Ishikawa (cell line): ENCODE results near the gene MPL.

Source experiments
- CEBPB ChIP-seq: IDR thresholded peaks from 2 replicates; pipeline ENCODE4 v1.6.1; 2012
- EP300 ChIP-seq: IDR thresholded peaks from 2 replicates; pipeline ENCODE4 v1.6.1; 2012; ENCODE audit warnings: borderline replicate concordance
- FOXM1 ChIP-seq: IDR thresholded peaks from 2 replicates; pipeline ENCODE4 v1.6.1; 2012; ENCODE audit warnings: low read depth, borderline replicate concordance
- MAX ChIP-seq: IDR thresholded peaks from 2 replicates; pipeline ENCODE4 v1.6.1; 2012
- NFIC ChIP-seq: IDR thresholded peaks from 2 replicates; pipeline ENCODE4 v1.6.1; 2012
- RAD21 ChIP-seq: IDR thresholded peaks from 2 replicates; pipeline ENCODE4 v1.6.1; 2012; ENCODE audit warnings: low read depth
- REST ChIP-seq: IDR thresholded peaks from 2 replicates; pipeline ENCODE4 v1.6.1; 2012; ENCODE audit warnings: low read depth, mild to moderate bottlenecking
- TCF12 ChIP-seq: IDR thresholded peaks from 2 replicates; pipeline ENCODE4 v1.6.1; 2012; ENCODE audit warnings: low read depth
- TEAD4 ChIP-seq: IDR thresholded peaks from 2 replicates; pipeline ENCODE4 v1.6.1; 2012
- YY1 ChIP-seq: IDR thresholded peaks from 2 replicates; pipeline ENCODE4 v1.6.1; 2012; ENCODE audit warnings: low read depth

GRCh38 chr1:43338001-43338400 is 383 bp downstream of the MPL start:
- no peak for TF ChIP-seq REST
- no peak for TF ChIP-seq EP300
- TF ChIP-seq RAD21 = no peak
- TF ChIP-seq TCF12 = no peak
- TF ChIP-seq MAX = no peak
- TF ChIP-seq CEBPB = no peak
- no peak for TF ChIP-seq YY1
- no peak for TF ChIP-seq FOXM1
- TF ChIP-seq NFIC = no peak
- no peak for TF ChIP-seq TEAD4
